HFF-Myc (cell line): ENCODE data around the gene PCDH17.

ENCODE experiments used
- DNase-seq: peaks from one replicate; pipeline ENCODE4 v3.0.0-alpha.2; 2011; ENCODE audit warnings: low read depth; ENCODE audit errors: extremely low read depth
- H3K4me3 ChIP-seq: replicated peaks from 2 replicates; pipeline ENCODE4 v1.5.1; 2011; ENCODE audit warnings: low read depth, mild to moderate bottlenecking, control low read depth, low read length
- TF ChIP-seq, protein P1 (sequence below): IDR thresholded peaks from 2 replicates; pipeline ENCODE4 v1.5.1; 2012; ENCODE audit warnings: mild to moderate bottlenecking, low read depth, low read length, control low read depth; ENCODE audit errors: missing control alignments

The PCDH17 gene

DNA sequence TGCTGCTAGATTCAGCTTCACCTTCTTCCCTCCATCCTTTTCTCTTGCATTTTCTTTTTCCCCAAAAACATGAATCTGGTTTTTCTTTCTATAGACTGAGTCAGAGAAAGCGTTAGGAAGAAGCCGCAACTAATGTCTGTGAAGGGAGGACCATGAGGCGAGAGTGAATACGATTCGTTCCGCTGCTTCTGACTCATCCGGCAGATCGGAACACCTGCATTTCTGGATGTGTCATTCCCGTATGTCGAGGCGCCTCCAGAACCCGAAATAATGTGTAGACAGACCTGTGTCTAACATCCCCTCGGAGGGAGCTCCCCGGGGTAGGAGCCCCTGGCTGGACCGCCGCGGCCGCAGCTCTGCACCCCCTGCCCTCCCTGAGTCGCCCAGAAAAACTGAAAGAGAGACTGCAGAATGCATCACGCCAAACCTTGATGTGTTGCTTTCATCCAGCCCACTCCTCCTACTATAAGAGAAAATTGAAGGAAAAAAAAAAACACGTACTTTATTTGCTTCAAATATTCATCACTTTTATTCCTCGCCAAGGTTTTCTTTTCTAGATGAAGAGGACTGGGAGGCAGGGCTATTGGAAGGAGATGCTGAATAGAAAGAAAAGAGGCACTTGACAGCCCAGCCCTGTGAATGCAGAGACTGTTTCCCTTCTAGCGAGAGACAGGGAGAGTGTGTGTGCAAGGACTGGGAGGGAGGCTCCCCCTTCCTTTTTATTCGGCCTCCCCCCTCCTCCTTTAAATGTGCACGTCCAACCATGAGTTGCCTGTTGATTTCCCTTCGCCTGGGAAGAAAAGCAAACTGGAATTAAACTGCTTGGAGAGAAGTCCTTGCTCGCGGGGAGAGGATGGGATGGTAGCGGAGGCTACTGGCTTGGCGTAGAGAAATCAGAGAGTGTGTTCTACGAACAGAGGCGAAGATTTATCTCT is 616 bp upstream of the PCDH17 start:
- TF ChIP-seq, protein P1, sequence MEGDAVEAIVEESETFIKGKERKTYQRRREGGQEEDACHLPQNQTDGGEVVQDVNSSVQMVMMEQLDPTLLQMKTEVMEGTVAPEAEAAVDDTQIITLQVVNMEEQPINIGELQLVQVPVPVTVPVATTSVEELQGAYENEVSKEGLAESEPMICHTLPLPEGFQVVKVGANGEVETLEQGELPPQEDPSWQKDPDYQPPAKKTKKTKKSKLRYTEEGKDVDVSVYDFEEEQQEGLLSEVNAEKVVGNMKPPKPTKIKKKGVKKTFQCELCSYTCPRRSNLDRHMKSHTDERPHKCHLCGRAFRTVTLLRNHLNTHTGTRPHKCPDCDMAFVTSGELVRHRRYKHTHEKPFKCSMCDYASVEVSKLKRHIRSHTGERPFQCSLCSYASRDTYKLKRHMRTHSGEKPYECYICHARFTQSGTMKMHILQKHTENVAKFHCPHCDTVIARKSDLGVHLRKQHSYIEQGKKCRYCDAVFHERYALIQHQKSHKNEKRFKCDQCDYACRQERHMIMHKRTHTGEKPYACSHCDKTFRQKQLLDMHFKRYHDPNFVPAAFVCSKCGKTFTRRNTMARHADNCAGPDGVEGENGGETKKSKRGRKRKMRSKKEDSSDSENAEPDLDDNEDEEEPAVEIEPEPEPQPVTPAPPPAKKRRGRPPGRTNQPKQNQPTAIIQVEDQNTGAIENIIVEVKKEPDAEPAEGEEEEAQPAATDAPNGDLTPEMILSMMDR = no peak
- DNase-seq = no peak
- no peak overlapping the region for H3K4me3 ChIP-seq

DNA sequence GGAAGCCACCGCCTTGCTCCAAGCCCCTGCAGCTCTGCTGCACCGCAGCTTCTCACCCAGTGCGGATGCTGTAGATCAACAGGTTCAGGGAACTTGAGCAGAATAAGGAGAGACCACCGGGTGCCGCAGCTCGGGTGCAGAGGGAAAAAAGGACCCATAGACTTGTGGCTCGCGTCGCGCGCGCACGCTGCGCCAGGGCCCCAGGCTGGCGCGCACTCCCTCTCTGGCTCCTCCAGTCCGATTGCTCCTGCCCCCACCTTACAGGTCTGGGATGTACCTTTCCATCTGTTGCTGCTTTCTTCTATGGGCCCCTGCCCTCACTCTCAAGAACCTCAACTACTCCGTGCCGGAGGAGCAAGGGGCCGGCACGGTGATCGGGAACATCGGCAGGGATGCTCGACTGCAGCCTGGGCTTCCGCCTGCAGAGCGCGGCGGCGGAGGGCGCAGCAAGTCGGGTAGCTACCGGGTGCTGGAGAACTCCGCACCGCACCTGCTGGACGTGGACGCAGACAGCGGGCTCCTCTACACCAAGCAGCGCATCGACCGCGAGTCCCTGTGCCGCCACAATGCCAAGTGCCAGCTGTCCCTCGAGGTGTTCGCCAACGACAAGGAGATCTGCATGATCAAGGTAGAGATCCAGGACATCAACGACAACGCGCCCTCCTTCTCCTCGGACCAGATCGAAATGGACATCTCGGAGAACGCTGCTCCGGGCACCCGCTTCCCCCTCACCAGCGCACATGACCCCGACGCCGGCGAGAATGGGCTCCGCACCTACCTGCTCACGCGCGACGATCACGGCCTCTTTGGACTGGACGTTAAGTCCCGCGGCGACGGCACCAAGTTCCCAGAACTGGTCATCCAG is 964 bp downstream of the PCDH17 start:
- no peak overlapping the region for H3K4me3 ChIP-seq
- DNase-seq = no peak
- TF ChIP-seq, protein P1 = no peak

DNA sequence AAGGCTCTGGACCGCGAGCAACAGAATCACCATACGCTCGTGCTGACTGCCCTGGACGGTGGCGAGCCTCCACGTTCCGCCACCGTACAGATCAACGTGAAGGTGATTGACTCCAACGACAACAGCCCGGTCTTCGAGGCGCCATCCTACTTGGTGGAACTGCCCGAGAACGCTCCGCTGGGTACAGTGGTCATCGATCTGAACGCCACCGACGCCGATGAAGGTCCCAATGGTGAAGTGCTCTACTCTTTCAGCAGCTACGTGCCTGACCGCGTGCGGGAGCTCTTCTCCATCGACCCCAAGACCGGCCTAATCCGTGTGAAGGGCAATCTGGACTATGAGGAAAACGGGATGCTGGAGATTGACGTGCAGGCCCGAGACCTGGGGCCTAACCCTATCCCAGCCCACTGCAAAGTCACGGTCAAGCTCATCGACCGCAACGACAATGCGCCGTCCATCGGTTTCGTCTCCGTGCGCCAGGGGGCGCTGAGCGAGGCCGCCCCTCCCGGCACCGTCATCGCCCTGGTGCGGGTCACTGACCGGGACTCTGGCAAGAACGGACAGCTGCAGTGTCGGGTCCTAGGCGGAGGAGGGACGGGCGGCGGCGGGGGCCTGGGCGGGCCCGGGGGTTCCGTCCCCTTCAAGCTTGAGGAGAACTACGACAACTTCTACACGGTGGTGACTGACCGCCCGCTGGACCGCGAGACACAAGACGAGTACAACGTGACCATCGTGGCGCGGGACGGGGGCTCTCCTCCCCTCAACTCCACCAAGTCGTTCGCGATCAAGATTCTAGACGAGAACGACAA is 1.8 kb downstream of the PCDH17 start:
- TF ChIP-seq, protein P1 = peak; percentile 28
- H3K4me3 ChIP-seq = no peak overlapping the region
- DNase-seq = no peak

DNA sequence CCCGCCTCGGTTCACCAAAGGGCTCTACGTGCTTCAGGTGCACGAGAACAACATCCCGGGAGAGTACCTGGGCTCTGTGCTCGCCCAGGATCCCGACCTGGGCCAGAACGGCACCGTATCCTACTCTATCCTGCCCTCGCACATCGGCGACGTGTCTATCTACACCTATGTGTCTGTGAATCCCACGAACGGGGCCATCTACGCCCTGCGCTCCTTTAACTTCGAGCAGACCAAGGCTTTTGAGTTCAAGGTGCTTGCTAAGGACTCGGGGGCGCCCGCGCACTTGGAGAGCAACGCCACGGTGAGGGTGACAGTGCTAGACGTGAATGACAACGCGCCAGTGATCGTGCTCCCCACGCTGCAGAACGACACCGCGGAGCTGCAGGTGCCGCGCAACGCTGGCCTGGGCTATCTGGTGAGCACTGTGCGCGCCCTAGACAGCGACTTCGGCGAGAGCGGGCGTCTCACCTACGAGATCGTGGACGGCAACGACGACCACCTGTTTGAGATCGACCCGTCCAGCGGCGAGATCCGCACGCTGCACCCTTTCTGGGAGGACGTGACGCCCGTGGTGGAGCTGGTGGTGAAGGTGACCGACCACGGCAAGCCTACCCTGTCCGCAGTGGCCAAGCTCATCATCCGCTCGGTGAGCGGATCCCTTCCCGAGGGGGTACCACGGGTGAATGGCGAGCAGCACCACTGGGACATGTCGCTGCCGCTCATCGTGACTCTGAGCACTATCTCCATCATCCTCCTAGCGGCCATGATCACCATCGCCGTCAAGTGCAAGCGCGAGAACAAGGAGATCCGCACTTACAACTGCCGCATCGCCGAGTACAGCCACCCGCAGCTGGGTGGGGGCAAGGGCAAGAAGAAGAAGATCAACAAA is 2.6 kb downstream of the PCDH17 start:
- no peak overlapping the region for H3K4me3 ChIP-seq
- DNase-seq = no peak
- TF ChIP-seq, protein P1 = no peak

DNA sequence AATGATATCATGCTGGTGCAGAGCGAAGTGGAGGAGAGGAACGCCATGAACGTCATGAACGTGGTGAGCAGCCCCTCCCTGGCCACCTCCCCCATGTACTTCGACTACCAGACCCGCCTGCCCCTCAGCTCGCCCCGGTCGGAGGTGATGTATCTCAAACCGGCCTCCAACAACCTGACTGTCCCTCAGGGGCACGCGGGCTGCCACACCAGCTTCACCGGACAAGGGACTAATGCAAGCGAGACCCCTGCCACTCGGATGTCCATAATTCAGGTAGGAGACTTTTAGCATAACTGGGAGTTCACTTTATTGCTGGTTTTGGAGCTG is 3.3 kb downstream of the PCDH17 start:
- H3K4me3 ChIP-seq = no peak overlapping the region
- no peak for DNase-seq
- TF ChIP-seq, protein P1 = no peak
